Body of pancreas (tissue), 4 donors: Measurements from ENCODE around the gene RNLS. TPM values are rescaled to one million over a fixed set of nuclear protein-coding genes. Genes with fewer than 3 reads are reported as not detected.

Source experiments
- ATAC-seq: fragments of 150-250 bp; one replicate; pipeline ENCODE4 v1.9.1; 2016
- DNase-seq, 4 donors: peaks; one replicate each; pipeline ENCODE4 v3.0.0-alpha.2; 2019
- H3K27ac ChIP-seq, 4 donors: fragments of 200-600 bp; sonication (generic); 1 replicate in 3 of 4; 2 replicates in 1 of 4; pipeline versions ENCODE4 v1.5.1 to v1.6.1; 2016 to 2019; ENCODE audit warnings: mild to moderate bottlenecking in 1 of 4, mixed read lengths in 1 of 4, moderate library complexity in 1 of 4
- H3K27me3 ChIP-seq, 2 donors: fragments of 200-600 bp; sonication (generic); one replicate each; pipeline ENCODE4 v1.6.0; 2016; ENCODE audit warnings: mild to moderate bottlenecking in 1 of 2
- H3K36me3 ChIP-seq, 2 donors: fragments of 200-600 bp; sonication (generic); replicated peaks in 1 of 2; 2 replicates each; pipeline ENCODE4 v1.5.1; 2016; ENCODE audit warnings: low read depth in 2 of 2; ENCODE audit not compliant: insufficient read depth in 1 of 2
- H3K4me1 ChIP-seq: fragments of 200-600 bp; sonication (generic); one replicate; pipeline ENCODE4 v1.6.0; 2016
- H3K4me3 ChIP-seq, 2 donors: fragments of 200-600 bp; sonication (generic); 1 replicate in 1 of 2; 2 replicates in 1 of 2; pipeline ENCODE4 v1.5.1; 2016 to 2019
- H3K9me3 ChIP-seq, 3 donors: fragments of 200-600 bp; sonication (generic); 1 replicate in 2 of 3; 2 replicates in 1 of 3; pipeline ENCODE4 v1.5.1; 2016
- CTCF ChIP-seq, 7 experiments: fragments of 450-650 bp in 4 of 7; fragments of 200-600 bp in 3 of 7; sonication (generic) in 3 of 7; IDR thresholded peaks; one replicate each; pipeline ENCODE4 v1.5.1; 2016 to 2019; ENCODE audit warnings: antibody characterized with exemption in 7 of 7
- POLR2A ChIP-seq, 3 donors: fragments of 450-650 bp; IDR thresholded peaks; one replicate each; pipeline ENCODE4 v1.6.1; 2016; ENCODE audit warnings: antibody characterized with exemption in 3 of 3, mild to moderate bottlenecking in 2 of 3
- WGBS, 2 donors: methylation state at CpG; one replicate each; pipeline ENCODE4 v1.1.5; 2017; 5-methylcytosine and 5-hydroxymethylcytosine counted together
- intact Hi-C: fragments of 100-400 bp; cut with DNase I; formaldehyde crosslinking; loops from one replicate; pipeline ENCODE4 v1.15.1; 2023
- total RNA-seq, 2 donors: library from RNA; depleted of rRNA; stranded (reverse); fragments of >200 nt; gene quantifications; one replicate each; pipeline ENCODE4 v1.1.0, GENCODE V29; 2016

Gene RNLS
- total RNA-seq, 2 donors from 2014 or later: 7.9 to 26.5 TPM

- Histone ChIP-seq H3K27me3 (no peaks in the 10 kb centered on the region), H3K9me3 (no peaks in the 10 kb centered on the region), H3K4me3 (no peak overlapping the region), H3K36me3 (no peaks in the 10 kb centered on the region), H3K4me1 (peaks cover 68% of the 10 kb centered on the region), H3K27ac (peak overlapping the region in 2 of 4 donors; percentile 14 to 25)
- ATAC-seq (no peak), DNase-seq (no peak)
- intact Hi-C loops: no loop called here
- WGBS, 2 donors: 48 to 53% methylated on average over 4 of the region's 4 CpGs
- TF ChIP-seq CTCF (IDR thresholded peaks at IDR 0.05): no peak
- no peak for TF ChIP-seq POLR2A (IDR thresholded peaks at IDR 0.05)
Observed at GRCh38 chr10:88256886-88257285, 326.2 kb downstream of the RNLS start.

- Histone ChIP-seq H3K27me3 (no peaks in the 10 kb centered on the region), H3K36me3 (no peaks in the 10 kb centered on the region), H3K9me3 (no peaks in the 10 kb centered on the region), H3K4me3 (no peak overlapping the region), H3K4me1 (peaks cover 68% of the 10 kb centered on the region), H3K27ac (peak overlapping the region; percentile 39 to 74 (median 57))
- ATAC-seq (peak; percentile 29), DNase-seq (peak; percentile 15 to 47 (median 20))
- WGBS, 2 donors: 90 to 92% methylated on average over 20 of the region's 20 CpGs
- intact Hi-C loops: no loop called here
- TF ChIP-seq CTCF (IDR thresholded peaks at IDR 0.05) (no peak), POLR2A (IDR thresholded peaks at IDR 0.05) (no peak)
Observed at GRCh38 chr10:88256013-88256680, 327.0 kb downstream of the RNLS start.

GRCh38 chr10:88254091-88254490 lies 329.0 kb downstream of the RNLS start:
- H3K27me3 ChIP-seq: no peaks in the 10 kb centered on the region
- DNase-seq (peak in 2 of 4 donors; percentile 40 to 48), ATAC-seq (peak; percentile 63)
- H3K27ac ChIP-seq: peak overlapping the region; percentile 2 to 74 (median 53)
- no peaks in the 10 kb centered on the region for H3K9me3 ChIP-seq
- no peaks in the 10 kb centered on the region for H3K36me3 ChIP-seq
- TF ChIP-seq CTCF (IDR thresholded peaks at IDR 0.05): no peak
- TF ChIP-seq POLR2A (IDR thresholded peaks at IDR 0.05): no peak
- intact Hi-C loops: no loop called here
- H3K4me3 ChIP-seq: no peak overlapping the region
- WGBS, 2 donors: 55 to 68% methylated on average over 1 of the region's 1 CpG
- H3K4me1 ChIP-seq: peaks cover 64% of the 10 kb centered on the region

GRCh38 chr10:88253622-88254021 lies 329.5 kb downstream of the RNLS start:
- ATAC-seq (peak; percentile 78), DNase-seq (peak; percentile 63 to 72 (median 68))
- Histone ChIP-seq H3K36me3 (no peaks in the 10 kb centered on the region), H3K4me3 (no peak overlapping the region), H3K27ac (peak overlapping the region; percentile 10 to 74 (median 53)), H3K4me1 (peaks cover 59% of the 10 kb centered on the region), H3K9me3 (no peaks in the 10 kb centered on the region), H3K27me3 (no peaks in the 10 kb centered on the region)
- 22 to 27% methylated on average over 2 of the region's 2 CpGs for WGBS, 2 donors
- intact Hi-C loops: no loop called here
- TF ChIP-seq CTCF (IDR thresholded peaks at IDR 0.05) (no peak), POLR2A (IDR thresholded peaks at IDR 0.05) (no peak)

- H3K9me3 ChIP-seq: no peaks in the 10 kb centered on the region
- H3K4me1 ChIP-seq: peaks cover 55% of the 10 kb centered on the region
- intact Hi-C loops: no loop called here
- DNase-seq (no peak), ATAC-seq (no peak)
- TF ChIP-seq POLR2A (IDR thresholded peaks at IDR 0.05): no peak
- no peak for TF ChIP-seq CTCF (IDR thresholded peaks at IDR 0.05)
- 70 to 77% methylated on average over 3 of the region's 3 CpGs for WGBS, 2 donors
- no peaks in the 10 kb centered on the region for H3K36me3 ChIP-seq
- H3K27me3 ChIP-seq: no peaks in the 10 kb centered on the region
- H3K4me3 ChIP-seq: no peak overlapping the region
- H3K27ac ChIP-seq: peak overlapping the region; percentile 10 to 74 (median 53)
Observed at GRCh38 chr10:88253128-88253527, 330.0 kb downstream of the RNLS start.
